ENCODE measurements around the gene CCDC159.
"Not testable (repeated sequence)": the region's sequence is repeated elsewhere in the genome, so short reads cannot be mapped to it uniquely, and the experiment has no call there.

Gene CCDC159

DNA sequence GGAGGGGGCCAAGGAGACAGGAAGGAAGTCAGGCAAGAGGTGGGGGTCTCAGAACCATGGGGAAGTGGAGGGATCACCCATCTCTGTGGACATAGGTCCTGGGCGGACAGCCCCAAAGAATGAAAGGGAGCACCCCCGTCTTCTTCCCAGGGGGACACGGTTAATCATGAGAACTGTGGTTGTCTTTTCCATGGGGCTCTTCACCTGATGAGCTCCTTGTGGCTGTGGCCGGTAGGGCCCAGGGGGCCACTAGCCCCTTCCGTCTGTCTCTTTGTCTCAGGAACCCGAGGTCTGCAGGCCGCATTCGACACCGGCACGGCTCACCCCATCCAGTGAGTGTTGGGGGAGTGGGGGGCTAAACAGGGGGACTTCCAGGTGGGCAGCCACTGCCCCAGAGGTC, 17.6 kb downstream of the CCDC159 start:
- Histone ChIP-seq H3K27ac (no peak overlapping the region), H3K4me3 (no peak overlapping the region)

DNA sequence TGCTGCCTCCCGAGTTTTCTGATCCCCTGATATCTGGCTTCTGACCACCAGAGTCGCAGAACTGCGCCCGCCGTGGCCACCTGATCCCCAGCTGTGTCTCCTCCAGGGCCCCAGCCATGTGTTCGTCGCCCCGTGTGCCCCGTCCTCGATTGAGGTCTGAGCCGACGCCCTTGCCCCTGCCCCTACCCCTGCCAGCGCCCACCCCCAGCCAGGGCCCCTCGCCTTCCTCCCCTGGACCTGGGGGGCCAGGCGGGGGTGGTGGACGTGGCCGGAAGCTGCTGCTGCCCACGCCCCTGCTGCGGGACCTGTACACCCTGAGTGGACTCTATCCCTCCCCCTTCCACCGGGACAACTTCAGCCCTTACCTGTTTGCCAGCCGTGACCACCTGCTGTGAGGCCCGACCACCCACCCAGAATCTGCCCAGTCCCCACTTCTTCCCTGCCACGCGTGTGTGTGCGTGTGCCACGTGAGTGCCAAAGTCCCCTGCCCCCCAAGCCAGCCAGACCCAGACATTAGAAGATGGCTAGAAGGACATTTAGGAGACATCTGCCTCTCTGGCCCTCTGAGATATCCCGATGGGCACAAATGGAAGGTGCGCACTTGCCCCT, 18.1 kb downstream of the CCDC159 start:
- Histone ChIP-seq H3K27ac (no peak overlapping the region), H3K4me3 (no peak overlapping the region)

DNA sequence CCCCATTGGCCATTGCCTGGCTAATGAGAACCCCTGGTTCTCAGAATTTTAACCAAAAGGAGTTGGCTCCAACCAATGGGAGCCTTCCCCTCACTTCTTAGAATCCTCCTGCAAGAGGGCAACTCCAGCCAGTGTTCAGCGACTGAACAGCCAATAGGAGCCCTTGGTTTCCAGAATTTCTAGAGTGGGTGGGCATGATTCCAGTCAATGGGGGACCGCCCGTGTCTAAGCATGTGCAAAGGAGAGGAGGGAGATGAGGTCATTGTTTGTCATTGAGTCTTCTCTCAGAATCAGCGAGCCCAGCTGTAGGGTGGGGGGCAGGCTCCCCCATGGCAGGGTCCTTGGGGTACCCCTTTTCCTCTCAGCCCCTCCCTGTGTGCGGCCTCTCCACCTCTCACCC, 18.6 kb downstream of the CCDC159 start:
- no peak overlapping the region for H3K4me3 ChIP-seq
- H3K27ac ChIP-seq = no peak overlapping the region

DNA sequence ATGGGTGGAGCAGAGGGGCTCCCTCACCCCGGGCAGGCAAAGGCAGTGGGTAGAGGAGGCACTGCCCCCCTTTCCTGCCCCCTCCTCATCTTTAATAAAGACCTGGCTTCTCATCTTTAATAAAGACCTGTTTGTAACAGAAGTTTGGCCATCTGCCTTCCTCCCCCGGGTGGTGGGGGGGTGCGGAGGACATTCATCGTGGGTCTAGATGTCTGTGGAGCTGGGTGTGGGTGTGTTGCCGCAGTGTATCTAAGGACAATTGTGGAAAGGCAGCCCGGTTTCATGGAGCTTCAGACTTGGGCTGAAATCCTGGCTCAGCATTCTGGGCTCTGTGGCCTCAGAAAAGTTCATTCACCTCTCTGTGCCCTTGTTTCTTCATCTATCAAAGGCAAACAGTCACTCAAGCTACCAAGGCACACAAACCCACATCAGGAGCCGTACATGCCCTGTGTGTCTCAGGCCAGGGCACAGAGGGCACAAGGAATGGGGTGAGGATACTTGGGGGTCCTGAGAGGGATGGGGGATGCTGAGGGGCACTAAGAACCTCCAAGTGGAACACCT, 19.3 kb downstream of the CCDC159 start:
- H3K27ac ChIP-seq = no peak overlapping the region
- no peak overlapping the region for H3K4me3 ChIP-seq

DNA sequence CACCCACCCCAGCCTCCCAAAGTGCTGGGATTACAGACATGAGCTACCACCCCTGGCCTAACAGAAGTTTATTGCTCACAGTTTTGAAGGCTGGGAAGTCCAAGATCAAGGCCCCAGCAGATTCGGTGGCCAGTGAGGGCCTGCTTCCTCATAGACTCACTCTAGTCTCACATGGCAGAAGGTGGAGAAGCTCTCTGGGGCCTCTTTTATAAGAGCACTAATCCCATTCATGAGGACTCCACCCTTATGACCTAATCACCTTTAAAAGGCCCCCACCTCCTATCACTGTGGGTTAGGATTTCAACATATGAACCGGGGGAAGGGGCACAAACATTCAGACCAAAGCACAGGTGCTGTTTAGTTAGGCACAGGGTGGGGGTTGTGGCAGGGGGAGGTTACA, 21.2 kb downstream of the CCDC159 start:
- Histone ChIP-seq H3K27ac (no peak overlapping the region), H3K4me3 (no peak overlapping the region)

- Histone ChIP-seq H3K27ac (no peak overlapping the region), H3K4me3 (no peak overlapping the region)
Observed at GRCh38 chr19:11370744-11371143, 24.4 kb downstream of the CCDC159 start.

GRCh38 chr19:11373166-11373884, 27.0 kb downstream of the CCDC159 start:
- H3K4me3 ChIP-seq = no peak overlapping the region
- H3K27ac ChIP-seq = no peak overlapping the region

GRCh38 chr19:11373885-11374432, 27.6 kb downstream of the CCDC159 start:
- Histone ChIP-seq H3K4me3 (peak overlapping the region; percentile 43 to 52 (median 46)), H3K27ac (peak overlapping the region in 19 of 21 experiments; percentile 13 to 99 (median 95))

GRCh38 chr19:11374433-11375142, 28.3 kb downstream of the CCDC159 start, which contains the start of gene SWSAP1:
Gene SWSAP1, plus strand, starts transcription at chr19:11374666. Its CDS starts 15 bp downstream, at chr19:11374681.
- peak within 1 kb of the TSS; percentile 48 to 99 (median 95) for H3K27ac ChIP-seq

DNA sequence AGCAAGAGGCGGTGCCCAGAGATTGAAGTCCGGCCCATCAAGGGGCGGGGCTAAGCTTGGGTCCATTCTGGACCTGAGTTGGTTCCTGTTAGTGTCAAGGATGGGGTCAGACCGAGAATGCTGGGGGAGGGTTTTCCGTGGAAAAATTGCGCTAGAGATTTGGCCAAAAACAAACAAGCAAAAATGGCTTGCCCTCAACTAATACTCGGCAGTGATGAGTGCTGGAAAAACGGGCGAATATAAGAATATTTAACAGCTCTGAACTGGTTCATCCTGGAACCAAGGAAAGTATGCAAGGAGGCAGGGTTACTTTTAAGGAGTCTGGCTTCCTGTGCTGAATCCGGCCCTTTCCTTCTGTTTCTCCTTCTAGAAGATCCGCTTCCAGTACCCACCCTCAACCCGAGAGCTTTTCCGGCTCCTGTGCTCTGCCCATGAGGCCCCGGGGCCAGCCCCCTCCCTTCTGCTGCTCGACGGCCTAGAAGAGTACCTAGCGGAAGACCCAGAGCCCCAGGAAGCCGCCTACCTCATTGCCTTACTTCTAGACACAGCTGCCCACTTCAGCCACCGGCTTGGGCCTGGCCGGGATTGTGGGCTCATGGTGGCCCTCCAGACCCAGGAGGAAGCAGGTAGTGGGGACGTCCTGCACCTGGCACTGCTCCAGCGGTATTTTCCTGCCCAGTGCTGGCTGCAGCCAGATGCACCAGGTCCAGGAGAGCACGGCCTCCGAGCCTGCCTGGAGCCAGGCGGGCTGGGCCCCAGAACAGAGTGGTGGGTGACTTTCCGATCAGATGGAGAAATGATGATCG, 29.0 kb downstream of the CCDC159 start:
- H3K4me3 ChIP-seq = peak overlapping the region; percentile 43 to 52 (median 46)
- peak overlapping the region; percentile 2 to 99 (median 87) for H3K27ac ChIP-seq

More at GRCh38 chr19:11374433-11375142, 28.3 kb downstream of the CCDC159 start, which contains the start of gene SWSAP1:
- H3K4me3 ChIP-seq = peak within 1 kb of the TSS; percentile 43 to 52 (median 46)

DNA sequence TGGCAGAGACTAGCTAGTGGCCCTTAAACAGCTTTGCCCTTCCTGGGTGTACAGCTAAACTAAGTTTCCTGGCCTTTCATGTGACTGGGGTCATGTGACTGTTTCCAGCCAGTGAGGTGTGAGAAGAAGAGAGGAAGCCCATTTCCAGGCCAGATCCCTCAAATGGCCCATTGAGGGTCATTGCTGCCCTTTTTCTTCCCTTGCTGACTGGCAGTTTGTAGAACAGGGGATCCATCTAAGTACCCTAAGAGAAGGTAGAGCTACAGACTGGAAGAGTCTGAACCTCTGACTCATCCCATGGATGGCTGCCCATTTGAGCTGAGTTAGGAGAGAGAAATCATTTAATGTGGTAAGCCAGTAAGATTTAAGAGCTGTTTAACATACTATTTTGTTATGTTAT, 30.9 kb downstream of the CCDC159 start:
- peak overlapping the region in 10 of 21 experiments; percentile 0 to 99 (median 36) for H3K27ac ChIP-seq
- H3K4me3 ChIP-seq = no peak overlapping the region

DNA sequence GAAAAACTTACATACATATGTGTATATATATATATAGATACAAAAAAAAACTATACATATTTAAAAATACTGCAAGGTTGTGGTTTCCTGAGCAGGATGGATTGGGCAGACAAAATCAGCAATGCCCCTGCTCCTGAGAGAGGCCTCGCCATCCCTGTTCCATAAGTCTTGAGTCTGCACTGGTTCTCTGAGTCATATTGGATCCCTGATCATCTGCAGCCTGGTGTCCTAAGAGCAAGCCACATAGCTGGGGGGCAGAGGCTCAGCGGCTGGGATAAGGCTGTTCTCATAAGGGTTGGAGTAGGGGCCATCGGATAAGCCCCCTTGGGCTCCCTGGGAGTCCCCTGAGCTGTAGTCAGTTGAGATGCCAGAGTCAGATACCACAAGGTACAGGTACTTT, 31.4 kb downstream of the CCDC159 start:
- Histone ChIP-seq H3K27ac (peak overlapping the region in 12 of 21 experiments; percentile 6 to 99 (median 35)), H3K4me3 (no peak overlapping the region)

DNA sequence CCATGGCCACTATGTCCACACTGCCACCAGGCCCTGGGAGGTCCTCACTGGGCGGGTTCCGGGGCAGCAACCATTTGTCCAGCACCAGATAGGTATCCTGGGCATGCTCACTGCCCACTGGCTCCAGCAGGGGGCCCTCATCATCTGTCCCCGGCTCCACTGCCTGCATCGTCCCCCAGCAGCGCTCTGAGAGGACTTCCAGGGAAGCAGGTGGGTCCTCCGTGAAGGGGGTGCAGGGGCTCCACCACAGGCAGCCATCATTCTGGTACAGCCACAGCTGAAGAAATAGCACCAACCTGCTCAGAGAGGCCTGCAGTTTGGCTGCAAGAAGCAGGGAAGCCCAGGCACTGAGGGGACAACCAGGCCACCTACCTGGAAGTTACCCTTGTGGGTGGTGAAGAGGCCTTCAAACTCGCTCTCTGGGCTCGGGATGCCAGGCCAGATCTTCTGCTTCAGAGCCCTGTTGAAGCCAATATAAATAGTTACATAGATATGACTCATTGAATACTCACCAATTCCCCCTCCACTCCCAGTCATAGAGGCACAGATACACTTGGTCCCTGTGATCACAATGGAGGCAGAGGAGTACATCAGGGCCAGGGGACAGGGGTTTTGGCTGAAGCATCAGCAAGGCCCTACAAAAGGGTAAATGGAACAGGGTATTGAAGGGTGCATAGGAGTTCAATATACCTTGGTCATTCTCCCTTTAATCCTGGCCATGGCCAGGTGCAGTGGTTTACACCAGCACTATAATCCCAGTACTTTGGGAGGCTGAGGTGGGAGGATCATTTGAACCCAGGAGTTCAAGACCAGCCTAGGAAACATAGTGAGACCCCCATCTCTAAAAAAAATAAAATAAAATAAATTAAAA, 32.2 kb downstream of the CCDC159 start:
- Histone ChIP-seq H3K4me3 (no peak overlapping the region), H3K27ac (peak overlapping the region in 12 of 21 experiments; percentile 6 to 99 (median 32))

- not testable (repeated sequence) for H3K4me3 ChIP-seq, H3K27ac ChIP-seq
Observed at GRCh38 chr19:11379269-11379845, 33.0 kb downstream of the CCDC159 start.

- Histone ChIP-seq H3K4me3 (no peak overlapping the region), H3K27ac (peak overlapping the region in 6 of 21 experiments; percentile 59 to 90 (median 82))
Observed at GRCh38 chr19:11379857-11380350, 33.6 kb downstream of the CCDC159 start.

- peak overlapping the region; percentile 36 to 62 (median 58) for H3K4me3 ChIP-seq
Observed at GRCh38 chr19:11380653-11381537, 34.6 kb downstream of the CCDC159 start.

More at GRCh38 chr19:11380653-11381537, 34.6 kb downstream of the CCDC159 start:
- H3K27ac ChIP-seq = peak overlapping the region; percentile 36 to 90 (median 73)

All from skin epidermis (tissue), 12 donors.